Stimulated activated CD4-positive, alpha-beta T cell treated with anti-CD3 and anti-CD28 coated beads, TNF-alpha, amount 100 ng/mL, for 1 hour (primary cell): ENCODE data around the gene RBPJL.

ENCODE experiments used
- DNase-seq, 3 donors: peaks; one replicate each; pipeline ENCODE4 v3.0.0-alpha.2; 2020; ENCODE audit warnings: low read depth in 3 of 3, low spot score in 1 of 3

RBPJL gene, protein sequence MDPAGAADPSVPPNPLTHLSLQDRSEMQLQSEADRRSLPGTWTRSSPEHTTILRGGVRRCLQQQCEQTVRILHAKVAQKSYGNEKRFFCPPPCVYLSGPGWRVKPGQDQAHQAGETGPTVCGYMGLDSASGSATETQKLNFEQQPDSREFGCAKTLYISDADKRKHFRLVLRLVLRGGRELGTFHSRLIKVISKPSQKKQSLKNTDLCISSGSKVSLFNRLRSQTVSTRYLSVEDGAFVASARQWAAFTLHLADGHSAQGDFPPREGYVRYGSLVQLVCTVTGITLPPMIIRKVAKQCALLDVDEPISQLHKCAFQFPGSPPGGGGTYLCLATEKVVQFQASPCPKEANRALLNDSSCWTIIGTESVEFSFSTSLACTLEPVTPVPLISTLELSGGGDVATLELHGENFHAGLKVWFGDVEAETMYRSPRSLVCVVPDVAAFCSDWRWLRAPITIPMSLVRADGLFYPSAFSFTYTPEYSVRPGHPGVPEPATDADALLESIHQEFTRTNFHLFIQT

DNA sequence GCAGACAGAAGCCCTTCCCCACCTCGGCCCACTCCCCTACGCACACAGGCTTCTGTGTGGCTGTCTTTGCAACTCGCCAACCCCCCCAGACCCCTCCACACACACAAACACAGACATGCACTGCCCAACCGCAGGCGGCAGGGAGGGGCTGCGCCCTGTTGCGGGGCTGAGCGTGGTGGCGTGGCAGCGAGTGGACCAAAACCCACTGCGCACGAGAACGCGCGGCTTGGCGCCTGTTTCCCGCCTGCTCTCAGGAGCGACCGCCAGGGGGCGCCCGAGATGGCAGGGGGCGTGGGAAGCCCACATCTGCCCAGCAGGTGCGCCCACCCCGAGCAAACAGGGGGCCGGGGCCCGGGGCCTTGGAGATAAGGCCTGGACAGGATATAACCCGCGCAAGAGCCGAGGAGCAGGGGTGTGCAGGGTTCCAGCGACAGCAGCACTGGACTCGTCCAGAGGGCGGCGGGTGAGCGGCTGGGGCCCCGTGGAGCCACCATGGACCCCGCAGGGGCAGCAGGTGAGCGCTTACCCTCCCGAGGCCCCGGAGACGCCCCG lies at the start of gene RBPJL:
RBPJL (plus strand) TSS at position 410 of the 552 bp plus-strand sequence; CDS start at position 493, 83 bp downstream.
- DNase-seq, result peak in 1 of 3 donors; percentile 44

DNA sequence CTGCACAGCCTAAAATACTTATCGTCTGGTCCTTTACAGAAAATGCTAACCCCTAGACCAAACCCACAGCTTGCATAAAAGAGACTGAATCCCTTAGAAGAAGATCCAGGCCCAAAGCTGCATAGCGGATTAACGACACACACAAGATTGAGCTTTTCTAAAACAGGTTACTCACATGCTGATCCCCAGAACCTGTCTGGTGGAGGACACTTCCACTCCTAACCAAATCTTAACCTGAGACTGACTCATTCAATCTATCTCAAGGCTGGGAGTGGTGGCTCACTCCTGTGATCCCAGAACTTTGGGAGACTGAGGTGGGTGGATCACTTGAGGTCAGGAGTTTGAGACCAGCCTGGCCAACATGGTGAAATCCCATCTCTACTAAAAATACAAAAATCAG lies 49.5 kb upstream of the RBPJL start:
- DNase-seq, result no peak

DNA sequence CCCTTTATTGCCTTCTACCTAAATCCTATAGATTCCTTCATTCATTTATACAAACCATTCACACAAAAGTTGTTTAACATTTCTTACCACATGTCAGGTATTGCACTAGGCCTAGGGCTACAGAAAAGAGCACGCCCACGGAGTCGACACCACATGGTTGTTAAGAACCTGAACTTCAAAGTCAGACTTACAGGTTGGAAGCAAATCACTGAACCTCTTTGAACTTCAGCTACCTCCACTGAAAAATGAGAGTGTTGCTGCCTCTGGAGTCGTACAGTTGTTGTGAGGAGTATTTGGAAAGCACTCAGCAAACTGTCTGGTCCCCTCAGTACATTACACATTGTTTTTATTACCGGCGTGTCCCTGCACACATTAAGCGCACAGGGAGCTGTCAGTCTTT lies 48.9 kb upstream of the RBPJL start:
- DNase-seq, result no peak

DNA sequence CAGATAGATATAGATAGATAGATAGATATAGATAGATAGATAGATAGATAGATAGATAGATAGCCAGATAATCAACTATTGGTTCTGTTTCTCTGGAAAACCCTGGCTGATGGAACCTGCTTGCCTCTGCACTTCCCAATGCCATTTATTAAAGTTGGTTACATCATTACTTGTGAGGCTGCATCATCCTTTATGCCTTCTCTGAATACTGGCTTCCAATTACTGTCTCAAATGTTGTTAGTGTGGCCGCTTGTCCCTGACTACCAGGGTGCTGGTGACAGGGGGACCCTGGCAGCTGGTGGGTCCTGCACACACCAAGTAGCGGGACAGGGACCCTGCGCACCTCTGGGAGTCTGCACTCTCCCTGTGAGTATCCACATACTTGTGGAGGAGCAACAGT lies 48.4 kb upstream of the RBPJL start:
- no peak for DNase-seq

DNA sequence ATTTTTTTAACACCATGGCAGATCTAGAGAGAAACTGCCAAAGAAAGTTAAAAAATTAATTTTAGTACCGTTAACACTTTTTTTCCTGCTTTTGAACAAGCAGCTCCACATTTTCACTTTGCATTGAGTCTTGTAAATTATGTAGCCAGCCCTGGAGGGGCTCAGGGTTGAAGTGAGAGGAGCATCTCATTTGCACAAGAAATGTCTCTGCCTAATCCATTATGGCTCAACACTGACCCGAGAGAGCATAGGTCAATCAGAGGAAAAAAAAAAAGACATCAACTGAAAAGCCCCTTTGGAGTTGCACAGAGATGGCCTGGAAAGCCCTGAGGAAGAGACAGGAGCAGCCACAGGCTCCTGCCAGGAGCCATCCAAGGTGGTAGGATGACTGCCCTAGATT lies 48.0 kb upstream of the RBPJL start:
- DNase-seq, result no peak

DNA sequence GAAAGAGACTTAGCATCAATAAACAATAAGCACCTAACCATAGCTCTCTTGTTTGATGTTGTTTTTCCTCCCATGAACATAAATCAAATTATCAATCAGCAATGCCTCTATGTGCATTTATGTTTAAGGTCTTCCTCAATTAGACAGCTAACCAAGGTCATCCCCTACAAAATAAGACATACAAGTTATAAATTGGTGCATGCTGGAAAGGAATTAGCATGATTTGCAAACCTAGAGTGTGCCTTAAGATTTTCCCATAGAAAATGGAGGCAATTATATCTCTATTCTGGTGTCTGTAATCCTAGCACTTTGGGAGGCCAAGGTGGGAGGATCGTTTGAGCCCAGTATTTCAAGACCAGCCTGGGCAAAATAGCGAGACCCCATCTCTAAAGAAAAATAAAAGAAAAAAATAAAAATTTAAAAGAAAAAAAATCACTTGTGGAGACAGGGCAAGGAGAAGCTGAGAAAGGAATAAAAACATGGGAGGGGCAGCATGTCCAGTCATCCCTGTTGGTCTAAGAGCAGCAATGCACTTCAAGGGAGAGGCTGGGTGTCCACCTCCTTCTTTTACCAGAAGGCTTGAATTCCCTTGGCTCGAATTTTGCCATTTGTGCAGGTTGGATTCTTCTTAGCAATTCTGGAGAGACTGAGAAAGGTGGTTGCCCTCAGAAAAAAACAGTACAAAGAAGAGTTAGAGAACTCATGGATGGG lies 42.9 kb upstream of the RBPJL start:
- no peak for DNase-seq

DNA sequence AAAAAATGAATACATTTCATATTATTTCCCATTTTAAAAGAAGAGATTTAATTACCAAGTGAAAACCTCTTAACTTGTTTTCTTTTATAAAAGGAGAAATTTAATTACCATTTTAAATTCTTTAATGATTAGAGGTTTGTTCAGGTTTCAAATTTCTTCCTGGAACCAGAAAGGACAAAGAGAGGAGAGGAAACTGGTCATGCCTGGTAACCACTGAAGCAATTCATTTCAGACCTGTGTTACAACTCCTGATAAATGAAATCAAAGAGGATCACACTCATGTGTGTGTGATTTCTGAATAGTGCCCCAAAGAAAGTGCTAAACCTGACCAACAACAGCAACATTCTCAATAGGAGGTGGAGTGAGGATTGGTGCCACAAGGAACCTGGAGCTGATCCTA lies 39.7 kb upstream of the RBPJL start:
- no peak for DNase-seq

DNA sequence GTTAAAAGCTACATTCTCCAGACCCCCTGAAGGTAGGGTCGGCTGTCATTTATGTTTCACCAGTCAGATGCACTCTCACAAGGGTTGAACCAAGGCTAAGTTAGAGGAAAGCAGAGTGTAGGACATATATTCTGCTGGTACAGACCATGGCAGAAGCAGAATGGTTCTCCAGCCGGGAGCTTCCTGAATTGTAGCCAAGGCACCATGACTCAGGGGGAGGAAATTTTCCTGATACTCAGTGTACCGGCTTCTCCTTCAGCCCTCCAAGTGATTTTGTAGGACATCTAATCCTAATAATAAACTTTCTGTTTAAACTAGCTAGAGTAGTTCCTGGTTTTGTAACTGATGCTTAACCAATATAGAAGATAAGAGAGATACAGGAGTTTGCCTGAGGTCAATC lies 38.1 kb upstream of the RBPJL start:
- DNase-seq, result no peak

DNA sequence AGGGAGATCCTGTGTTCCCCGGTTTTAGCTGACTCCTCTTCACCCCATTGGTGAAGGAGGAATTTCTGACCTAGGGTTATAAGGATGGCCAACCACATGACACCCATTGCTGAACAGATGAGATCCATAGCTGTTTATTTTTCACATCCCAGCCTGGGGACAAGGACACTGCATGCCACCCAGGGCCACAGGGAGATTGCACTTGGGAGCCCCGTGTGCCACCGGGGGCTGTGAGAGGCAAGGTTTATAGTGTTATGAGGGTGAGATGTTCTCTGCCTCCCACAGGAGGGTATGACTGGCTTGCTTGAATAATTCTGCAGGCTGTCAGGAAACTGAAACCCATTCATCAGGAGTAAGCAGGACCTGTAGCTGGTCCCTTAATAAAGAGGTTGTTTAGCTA lies 37.6 kb upstream of the RBPJL start:
- no peak for DNase-seq

DNA sequence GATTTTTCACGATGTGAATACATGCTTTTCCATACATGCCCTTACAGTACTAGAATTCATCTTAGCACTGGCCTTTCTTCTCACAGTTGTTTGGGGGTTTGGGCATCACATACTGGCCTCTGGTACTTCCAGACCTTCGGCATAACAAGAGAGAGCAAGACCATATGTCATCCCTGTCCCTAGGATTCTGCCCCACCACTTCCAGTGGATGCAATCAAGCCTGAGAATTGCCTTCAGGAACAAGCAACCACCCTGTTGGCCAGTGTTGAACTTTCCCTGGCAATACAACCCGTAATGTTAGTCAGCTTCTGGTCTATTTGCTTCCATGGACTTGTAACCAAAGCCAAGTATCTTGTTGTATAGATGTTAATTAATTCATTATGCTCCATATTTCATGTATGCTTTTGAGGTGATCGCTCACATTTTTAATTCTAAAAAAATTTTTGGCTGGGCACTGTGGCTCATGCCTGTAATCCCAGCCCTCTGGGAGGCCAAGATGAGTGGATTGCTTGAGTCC lies 36.8 kb upstream of the RBPJL start:
- no peak for DNase-seq

DNA sequence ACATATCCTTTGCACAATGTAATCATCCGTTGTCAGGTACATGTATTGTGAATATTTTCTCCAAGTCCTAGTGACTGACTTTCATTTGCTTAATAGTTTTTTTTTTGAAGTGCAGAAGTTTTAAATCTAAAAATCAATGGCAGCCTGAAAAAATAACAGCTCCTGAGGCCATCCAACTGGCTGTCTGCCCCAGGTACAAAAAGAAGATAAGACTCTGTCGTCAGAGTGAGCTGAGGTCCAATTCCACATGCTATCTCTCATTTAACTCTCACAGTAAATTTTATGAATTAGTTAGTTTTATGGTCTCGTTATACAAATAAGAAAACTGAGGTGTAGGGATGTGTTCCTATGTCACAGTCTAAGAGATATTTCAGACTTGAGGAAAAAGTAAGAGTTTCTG lies 31.3 kb upstream of the RBPJL start:
- DNase-seq, result no peak

DNA sequence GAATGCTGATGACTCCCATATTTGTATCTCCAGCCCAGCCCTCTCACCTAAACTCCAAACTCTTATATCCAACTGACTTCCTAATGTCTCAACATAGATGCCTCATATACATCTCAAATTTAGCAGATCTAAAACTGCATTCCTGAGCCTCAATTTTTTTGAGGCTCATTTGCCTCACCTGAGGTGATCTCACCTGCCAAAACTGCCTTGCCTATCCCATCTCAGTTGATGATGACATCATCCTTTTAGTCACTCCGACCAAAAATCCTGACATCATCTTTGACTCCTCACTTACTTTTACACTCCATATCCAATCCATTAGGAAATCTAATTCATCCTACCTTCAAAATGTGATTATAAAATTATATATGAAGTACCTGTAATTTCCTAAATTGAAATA lies 26.6 kb upstream of the RBPJL start:
- DNase-seq, result no peak

DNA sequence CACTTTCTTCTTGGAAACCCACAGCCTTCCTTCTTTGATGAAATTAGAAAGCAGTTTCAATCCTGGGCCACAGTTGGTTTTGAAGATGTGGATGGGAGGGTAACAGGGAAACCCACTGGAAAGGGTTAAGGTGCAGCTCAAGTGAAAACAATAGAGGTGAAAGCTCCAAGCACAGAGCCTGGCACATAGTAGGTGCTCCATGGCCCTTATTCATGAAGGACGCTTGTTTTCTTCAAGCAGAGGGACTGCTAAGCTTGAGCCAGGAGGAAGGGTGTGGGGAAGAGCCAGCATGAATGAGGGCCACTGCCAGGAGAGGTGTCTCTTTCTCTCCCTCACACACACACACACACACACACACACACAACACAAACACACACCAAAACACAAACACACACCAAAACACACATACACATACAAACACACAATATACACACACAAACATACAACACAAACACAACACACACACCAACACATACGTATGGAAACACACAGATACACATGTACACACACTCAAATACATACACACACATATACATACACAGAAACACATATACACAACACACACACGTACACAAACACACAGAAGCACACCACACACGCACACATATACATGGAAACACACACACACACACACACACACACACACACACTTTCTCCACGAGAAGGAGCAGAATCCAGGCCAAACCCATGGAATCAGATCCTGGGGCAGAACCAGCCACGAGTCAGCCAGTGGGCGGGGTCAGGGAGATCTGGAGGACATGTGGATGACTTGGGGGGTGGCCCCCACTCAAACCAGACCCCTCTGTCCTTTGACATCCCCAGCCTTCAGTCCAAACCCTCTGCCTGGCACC lies 23.7 kb upstream of the RBPJL start:
- no peak for DNase-seq

DNA sequence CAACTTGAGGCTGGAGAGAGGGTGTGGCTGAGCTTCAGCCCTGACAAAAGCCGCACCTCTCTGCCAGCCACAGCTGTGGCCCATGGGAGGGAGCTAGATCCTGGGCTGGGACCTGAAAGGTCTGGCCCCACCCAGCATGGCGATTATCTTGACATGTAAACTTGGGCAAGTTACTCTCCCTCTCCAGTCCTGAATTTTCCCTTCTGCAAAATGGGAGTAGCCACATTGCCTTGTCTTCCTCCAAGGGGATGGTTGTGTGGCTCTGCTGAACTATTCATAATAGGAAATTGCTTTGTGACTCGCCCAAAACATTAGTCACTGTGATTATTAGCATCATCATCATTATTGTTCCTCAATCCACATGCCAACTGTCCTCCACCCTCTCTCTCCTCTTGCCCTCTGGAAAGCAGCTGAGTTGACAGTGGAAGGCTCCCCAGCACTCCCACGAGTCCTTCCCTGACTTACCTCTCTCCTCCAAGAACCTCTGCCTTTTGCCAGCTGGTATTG lies 23.0 kb upstream of the RBPJL start:
- DNase-seq, result no peak

DNA sequence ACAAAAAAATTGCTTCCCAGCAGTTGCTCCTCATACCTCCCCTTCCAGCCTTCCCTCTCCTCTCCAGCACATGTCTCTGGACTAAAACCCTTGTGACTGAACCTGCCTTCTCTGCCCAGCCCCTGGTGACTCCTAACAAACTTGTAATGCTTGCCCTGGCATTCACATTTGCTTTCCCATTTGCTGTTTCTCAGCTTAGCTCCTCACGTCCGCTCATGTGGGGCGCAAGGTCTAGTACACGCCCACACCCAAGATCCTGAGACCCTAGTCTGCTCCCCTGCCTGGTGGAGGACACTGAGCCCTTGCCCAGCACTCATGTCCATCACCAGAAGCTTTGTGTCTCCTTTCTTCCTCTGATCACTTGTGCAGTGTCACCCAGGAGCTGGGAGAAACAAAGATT lies 18.3 kb upstream of the RBPJL start:
- no peak for DNase-seq

DNA sequence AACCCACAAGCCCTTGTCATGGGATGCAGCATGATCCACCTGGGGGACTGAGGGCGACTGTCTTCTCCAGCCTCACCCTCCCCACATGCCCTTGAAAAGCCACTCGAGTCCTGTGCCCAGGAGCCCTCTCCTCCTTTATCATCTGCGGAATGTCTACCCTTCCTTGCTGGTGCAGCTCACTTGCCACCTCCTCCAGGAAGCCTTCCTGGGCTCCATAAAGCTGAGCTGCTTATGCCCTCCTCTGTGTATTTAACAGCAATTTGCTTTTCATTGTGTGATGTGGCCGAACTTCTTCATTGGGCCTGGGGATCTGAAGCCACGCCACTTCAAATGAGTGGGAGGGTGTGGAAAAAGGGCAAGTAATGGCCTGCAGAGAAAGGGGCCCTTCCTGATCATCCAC lies 17.8 kb upstream of the RBPJL start:
- no peak for DNase-seq

DNA sequence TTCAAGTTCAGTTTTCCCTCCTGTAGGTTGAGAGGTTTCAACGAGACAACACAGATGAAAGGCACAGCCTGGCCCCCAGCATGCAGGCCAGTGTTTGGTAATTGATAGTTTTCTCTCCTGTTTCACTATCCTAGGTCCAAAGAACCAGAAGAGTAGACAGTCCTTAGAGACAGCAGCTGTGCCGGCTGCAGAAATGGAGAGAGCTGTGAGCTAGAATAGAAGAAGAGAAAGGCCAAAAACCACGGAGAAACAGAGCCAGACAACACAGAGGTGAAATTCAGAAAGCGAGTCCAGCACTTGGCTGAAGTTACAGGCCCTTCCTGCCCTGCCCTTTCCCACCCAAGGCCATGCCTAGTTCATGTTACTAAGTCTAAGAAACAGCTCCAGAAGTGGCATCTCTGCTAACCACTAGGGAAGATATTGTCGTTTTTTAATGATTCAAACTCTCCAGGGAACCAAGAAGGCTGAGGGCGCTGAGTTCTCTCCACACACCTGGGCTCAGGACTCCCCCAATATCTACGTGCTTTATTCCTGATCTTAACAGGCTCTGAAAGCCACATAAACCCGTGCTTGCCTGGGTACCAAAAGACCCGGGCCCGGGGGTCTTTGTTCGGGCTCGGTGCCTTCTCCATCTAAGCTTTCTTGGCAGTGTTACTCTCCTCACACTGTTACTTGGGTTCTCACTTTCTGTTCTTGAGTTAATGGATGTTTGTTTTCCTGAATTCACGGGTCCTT lies 16.5 kb upstream of the RBPJL start:
- no peak for DNase-seq

DNA sequence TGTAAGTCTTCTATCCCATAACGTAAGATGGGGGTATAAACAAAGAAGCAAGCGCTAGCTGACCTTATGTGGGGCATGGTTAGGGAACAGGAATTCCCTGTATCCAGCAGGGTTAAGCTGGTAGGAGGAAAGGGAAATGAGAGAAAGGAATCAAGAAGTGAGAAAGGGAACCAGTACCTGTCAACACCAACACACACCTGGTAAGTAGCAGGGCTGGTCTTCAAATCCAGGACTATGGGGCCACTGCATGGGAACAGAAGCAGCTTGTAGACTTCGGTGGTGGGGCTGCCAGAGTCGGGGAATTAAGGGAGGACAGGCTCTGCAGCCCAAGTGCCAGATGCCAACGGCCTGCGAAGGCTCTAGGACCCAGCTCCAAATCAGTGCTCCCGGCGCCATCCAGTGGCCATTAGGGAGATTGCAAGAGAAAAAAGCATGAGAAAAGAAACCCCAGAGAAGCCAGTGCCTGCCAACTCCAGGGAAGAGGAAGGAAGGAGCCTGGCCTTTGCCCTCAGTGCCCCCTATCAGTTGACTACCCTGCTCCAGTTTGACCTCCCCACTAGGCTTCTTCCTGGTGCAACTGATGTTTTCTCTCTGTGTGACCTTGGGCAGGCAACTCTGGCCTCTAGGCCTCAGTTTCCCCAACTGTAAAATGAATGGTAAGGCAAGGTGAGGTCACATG lies 15.8 kb upstream of the RBPJL start:
- peak; percentile 24 to 43 (median 41) for DNase-seq

DNA sequence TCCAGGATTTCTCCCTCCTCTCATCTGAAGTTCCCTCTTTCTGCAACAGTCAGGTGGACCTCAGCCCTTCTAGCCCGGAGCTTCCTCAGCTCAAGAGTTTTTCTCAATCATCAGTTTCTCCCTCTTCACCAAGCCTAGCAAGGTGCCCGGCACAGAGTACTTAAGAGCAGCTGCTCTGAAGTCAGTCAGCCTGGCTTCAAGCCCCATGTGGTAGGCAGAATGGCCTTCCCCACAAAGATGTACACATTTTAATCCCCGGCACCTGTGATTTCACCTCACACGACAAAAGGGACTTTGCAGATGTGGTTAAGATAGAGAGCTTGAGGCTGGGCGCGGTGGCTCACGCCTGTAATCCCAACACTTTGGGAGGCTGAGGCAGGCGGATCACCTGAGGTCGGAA lies 15.1 kb upstream of the RBPJL start:
- no peak for DNase-seq

DNA sequence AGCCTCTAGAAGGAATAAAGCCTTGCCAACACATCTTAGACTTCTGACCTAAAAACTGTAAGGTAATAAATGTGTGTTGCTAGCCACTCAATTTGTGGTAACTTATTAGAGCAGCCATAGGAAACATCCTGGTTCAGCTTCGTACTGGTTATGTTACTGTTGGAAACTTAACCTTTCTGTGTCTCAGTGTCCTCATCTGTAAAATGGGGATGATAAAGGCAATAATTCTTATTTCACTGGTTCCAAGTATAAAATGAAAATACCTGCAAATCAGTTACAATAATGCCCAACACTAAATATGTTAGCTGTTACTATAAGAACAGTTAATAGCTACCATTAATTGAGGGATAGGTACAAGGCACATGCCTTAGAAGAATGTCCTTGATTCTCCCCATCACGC lies 14.3 kb upstream of the RBPJL start:
- no peak for DNase-seq
